Measurements from ENCODE around the gene LPAR3.

The LPAR3 gene

GRCh38 chr1:84823991-84824390 lies 69.0 kb downstream of the LPAR3 start:
- no peak overlapping the region for H3K4me3 ChIP-seq (ENCODE audit: control insufficient read depth, low read depth, low read length)
- no peak for DNase-seq (ENCODE audit: low read depth)
- TF ChIP-seq, protein P1, sequence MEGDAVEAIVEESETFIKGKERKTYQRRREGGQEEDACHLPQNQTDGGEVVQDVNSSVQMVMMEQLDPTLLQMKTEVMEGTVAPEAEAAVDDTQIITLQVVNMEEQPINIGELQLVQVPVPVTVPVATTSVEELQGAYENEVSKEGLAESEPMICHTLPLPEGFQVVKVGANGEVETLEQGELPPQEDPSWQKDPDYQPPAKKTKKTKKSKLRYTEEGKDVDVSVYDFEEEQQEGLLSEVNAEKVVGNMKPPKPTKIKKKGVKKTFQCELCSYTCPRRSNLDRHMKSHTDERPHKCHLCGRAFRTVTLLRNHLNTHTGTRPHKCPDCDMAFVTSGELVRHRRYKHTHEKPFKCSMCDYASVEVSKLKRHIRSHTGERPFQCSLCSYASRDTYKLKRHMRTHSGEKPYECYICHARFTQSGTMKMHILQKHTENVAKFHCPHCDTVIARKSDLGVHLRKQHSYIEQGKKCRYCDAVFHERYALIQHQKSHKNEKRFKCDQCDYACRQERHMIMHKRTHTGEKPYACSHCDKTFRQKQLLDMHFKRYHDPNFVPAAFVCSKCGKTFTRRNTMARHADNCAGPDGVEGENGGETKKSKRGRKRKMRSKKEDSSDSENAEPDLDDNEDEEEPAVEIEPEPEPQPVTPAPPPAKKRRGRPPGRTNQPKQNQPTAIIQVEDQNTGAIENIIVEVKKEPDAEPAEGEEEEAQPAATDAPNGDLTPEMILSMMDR (conservative IDR thresholded peaks at IDR 0.05; ENCODE audit: control insufficient read depth, insufficient read depth, low read depth, low read length): no peak

- TF ChIP-seq, protein P1 (conservative IDR thresholded peaks at IDR 0.05; ENCODE audit: control insufficient read depth, insufficient read depth, low read depth, low read length): no peak
- no peak overlapping the region for H3K4me3 ChIP-seq (ENCODE audit: control insufficient read depth, low read depth, low read length)
- DNase-seq (ENCODE audit: low read depth): no peak
Measured at GRCh38 chr1:84823511-84823910, 69.5 kb downstream of the LPAR3 start.

DNA sequence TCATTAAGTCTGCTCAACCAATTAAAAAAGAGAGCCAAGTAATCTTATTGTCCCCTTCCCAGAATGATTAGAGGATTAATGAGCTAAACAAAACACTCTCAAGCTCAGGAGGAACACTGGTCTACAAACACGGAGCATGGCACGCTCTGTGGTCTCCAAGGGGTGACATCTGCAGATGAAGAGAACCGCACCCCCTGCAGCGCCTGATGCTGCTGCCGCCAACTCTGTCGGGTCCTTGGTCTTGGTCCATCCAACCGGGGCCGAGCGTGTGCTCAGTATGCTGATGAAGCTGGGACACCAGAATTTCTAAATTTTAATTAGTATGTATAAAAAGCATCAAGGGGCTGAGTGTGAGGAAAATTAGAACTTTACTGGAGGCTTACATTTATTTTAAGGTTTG lies 82.7 kb downstream of the LPAR3 start:
- TF ChIP-seq, protein P1 (conservative IDR thresholded peaks at IDR 0.05; ENCODE audit: control insufficient read depth, insufficient read depth, low read depth, low read length): no peak
- no peak for DNase-seq (ENCODE audit: low read depth)
- H3K4me3 ChIP-seq (ENCODE audit: control insufficient read depth, low read depth, low read length): no peak overlapping the region

DNA sequence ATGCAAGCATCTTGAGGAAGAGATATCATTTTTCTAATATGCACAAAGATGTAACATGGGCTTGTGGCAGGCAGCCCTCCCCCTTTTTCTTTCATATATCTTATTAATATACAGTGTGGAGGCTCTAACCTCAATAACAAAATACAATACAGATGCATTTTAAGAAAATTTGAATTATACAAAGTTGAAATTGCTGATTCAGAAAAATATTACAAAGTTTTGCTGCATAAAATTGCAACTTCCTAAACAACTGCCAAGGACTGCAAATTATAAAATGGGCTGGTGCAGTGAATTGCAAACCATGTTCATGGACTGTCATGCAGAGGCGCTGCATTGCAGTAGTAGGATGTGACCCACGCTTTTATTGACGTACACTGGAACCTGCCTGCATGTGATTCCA lies 84.0 kb downstream of the LPAR3 start:
- TF ChIP-seq, protein P1 (conservative IDR thresholded peaks at IDR 0.05; ENCODE audit: control insufficient read depth, insufficient read depth, low read depth, low read length): no peak
- no peak for DNase-seq (ENCODE audit: low read depth)
- H3K4me3 ChIP-seq (ENCODE audit: control insufficient read depth, low read depth, low read length): no peak overlapping the region

GRCh38 chr1:84803604-84804003 lies 89.4 kb downstream of the LPAR3 start:
- TF ChIP-seq, protein P1 (conservative IDR thresholded peaks at IDR 0.05; ENCODE audit: control insufficient read depth, insufficient read depth, low read depth, low read length): no peak
- H3K4me3 ChIP-seq (ENCODE audit: control insufficient read depth, low read depth, low read length): no peak overlapping the region
- DNase-seq (ENCODE audit: low read depth): no peak

DNA sequence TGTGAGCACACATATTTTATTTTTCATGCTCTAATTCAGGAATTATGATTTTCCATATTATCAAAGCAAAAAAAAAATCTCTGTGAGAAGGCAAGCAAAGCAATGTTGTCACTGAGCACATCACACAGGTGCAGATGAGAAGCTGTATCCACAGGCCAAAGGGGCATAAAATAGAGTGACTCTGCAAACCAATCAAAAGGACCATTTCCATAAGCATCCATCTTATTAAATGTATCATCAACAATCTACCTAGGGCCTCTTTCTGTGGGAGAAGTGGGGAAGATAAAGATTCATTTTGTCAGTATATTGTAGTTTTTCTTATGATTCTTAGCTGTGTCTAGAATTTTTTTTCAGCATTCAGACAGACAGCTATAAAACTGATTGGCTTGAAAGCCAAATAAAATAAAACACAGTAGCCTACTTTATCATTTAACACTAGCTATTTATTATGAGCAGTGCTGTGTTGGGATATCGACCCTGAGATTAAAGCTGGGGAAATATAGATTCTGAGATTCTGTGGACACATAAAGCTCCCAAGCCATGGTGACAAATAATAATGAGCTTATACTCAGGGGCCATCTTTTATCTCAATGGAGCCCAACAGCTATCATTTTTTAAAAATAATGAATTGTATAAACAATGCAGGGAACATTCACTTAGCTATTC lies 90.3 kb downstream of the LPAR3 start:
- TF ChIP-seq, protein P1 (conservative IDR thresholded peaks at IDR 0.05; ENCODE audit: control insufficient read depth, insufficient read depth, low read depth, low read length): no peak
- no peak for DNase-seq (ENCODE audit: low read depth)
- H3K4me3 ChIP-seq (ENCODE audit: control insufficient read depth, low read depth, low read length): no peak overlapping the region
